Prostate gland (tissue), 2 donors: ENCODE results near the gene CBFA2T3.

Experiments
- POLR2A ChIP-seq: fragments of 450-650 bp; IDR thresholded peaks from one replicate; pipeline ENCODE4 v1.6.1; 2016; ENCODE audit warnings: antibody characterized with exemption, mild to moderate bottlenecking
- TF ChIP-seq, protein P1 (sequence below), 4 experiments: fragments of 200-600 bp in 2 of 4; fragments of 450-650 bp in 2 of 4; sonication (generic) in 2 of 4; IDR thresholded peaks; 1 replicate in 3 of 4; 2 replicates in 1 of 4; pipeline ENCODE4 v1.5.1; 2016 to 2019; ENCODE audit warnings: antibody characterized with exemption in 4 of 4, mild to moderate bottlenecking in 2 of 4, moderate library complexity in 2 of 4

DNA sequence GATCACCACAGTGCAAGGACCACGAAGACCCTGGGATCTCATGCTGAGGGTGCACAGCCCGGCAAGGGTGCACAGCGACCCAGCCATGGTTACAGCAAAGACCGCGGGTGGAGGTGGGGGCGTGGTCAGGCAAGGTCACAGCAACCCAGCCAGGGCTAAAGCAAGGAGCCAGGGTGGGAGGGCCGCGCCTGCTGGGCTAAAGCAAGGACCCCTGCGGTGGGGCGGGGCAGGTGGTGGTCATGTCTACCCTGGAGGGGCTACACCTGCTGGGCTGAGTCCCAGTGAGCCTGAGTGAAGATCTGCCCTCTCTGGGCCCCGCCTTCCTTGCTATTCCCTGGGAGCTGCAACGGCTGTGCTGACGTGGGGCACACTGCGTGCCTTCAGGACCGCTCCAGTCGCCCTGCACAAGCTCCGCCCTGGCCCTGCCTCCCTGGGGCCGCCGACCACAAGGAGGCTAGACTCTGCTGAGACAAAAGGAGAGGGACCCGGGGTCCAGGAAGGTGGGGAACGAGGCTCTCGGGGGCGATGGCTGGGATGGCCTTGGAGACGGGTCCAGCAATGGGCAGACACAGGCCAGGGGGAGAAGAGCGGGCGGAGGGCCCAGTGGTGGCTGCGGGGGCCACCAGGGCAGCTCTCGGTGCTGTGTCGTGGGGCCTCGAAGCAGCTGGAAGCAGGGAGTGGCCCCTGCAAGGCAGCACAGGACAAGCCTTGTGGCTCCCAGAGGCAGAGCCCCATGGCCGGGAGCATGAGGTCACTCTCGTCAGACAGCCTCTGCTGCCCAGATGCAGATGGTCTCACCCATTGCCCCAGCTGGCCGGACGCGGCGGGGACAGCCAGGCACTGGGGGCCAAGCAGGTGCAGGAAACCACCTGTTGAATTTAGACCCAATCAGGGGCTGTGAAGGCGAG lies 52.8 kb downstream of the CBFA2T3 start:
- TF ChIP-seq POLR2A = no peak
- TF ChIP-seq, protein P1, sequence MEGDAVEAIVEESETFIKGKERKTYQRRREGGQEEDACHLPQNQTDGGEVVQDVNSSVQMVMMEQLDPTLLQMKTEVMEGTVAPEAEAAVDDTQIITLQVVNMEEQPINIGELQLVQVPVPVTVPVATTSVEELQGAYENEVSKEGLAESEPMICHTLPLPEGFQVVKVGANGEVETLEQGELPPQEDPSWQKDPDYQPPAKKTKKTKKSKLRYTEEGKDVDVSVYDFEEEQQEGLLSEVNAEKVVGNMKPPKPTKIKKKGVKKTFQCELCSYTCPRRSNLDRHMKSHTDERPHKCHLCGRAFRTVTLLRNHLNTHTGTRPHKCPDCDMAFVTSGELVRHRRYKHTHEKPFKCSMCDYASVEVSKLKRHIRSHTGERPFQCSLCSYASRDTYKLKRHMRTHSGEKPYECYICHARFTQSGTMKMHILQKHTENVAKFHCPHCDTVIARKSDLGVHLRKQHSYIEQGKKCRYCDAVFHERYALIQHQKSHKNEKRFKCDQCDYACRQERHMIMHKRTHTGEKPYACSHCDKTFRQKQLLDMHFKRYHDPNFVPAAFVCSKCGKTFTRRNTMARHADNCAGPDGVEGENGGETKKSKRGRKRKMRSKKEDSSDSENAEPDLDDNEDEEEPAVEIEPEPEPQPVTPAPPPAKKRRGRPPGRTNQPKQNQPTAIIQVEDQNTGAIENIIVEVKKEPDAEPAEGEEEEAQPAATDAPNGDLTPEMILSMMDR (IDR thresholded peaks at IDR 0.05) = no peak
